HepG2 (cell line): Measurements from ENCODE around the gene ENTPD2. TPM values are rescaled to one million over a fixed set of nuclear protein-coding genes. Genes with fewer than 3 reads are reported as not detected.

ENCODE experiments used
- ARID2 ChIP-seq: sonication (generic); formaldehyde crosslinking; IDR thresholded peaks from 2 replicates; pipeline ENCODE4 v1.8.1; 2022; ENCODE audit warnings: mild to moderate bottlenecking, missing genetic modification reagents, borderline replicate concordance
- HIVEP1 ChIP-seq: sonication (generic); formaldehyde crosslinking; IDR thresholded peaks from 2 replicates; pipeline ENCODE4 v1.4.0; 2020; ENCODE audit warnings: mild to moderate bottlenecking, missing genetic modification reagents
- IRF1 ChIP-seq: sonication (generic); formaldehyde crosslinking; IDR thresholded peaks from 2 replicates; pipeline ENCODE4 v1.4.0; 2020; ENCODE audit warnings: low read depth, mild to moderate bottlenecking, missing genetic modification reagents
- NFYC ChIP-seq: IDR thresholded peaks from 2 replicates; pipeline ENCODE4 v1.6.1; 2016; ENCODE audit warnings: missing genetic modification reagents, missing compliant biosample characterization
- PAWR ChIP-seq: sonication (generic); formaldehyde crosslinking; IDR thresholded peaks from 2 replicates; pipeline ENCODE4 v1.4.0; 2020; ENCODE audit warnings: missing genetic modification reagents, mild to moderate bottlenecking, borderline replicate concordance
- TAF1 ChIP-seq: sonication (generic); formaldehyde crosslinking; IDR thresholded peaks from 2 replicates; pipeline ENCODE4 v1.4.0; 2020; ENCODE audit warnings: missing genetic modification reagents
- ZBTB39 ChIP-seq: sonication (generic); formaldehyde crosslinking; IDR thresholded peaks from 2 replicates; pipeline ENCODE4 v1.5.0; 2020; ENCODE audit warnings: missing genetic modification reagents
- ZSCAN30 ChIP-seq: sonication (generic); formaldehyde crosslinking; IDR thresholded peaks from 2 replicates; pipeline ENCODE4 v1.5.0; 2020; ENCODE audit warnings: mild to moderate bottlenecking, missing genetic modification reagents
- ZSCAN5A ChIP-seq: sonication (generic); formaldehyde crosslinking; IDR thresholded peaks from 2 replicates; pipeline ENCODE4 v1.8.0; 2022; ENCODE audit warnings: mild to moderate bottlenecking, missing genetic modification reagents, borderline replicate concordance
- polyA plus RNA-seq, 8 experiments: library from polyadenylated mRNA; depleted of rRNA in 3 of 8; stranded (reverse) in 7 of 8; unstranded in 1 of 8; fragments of >200 nt; fragmentation: Illumina TruSeq in 4 of 8; extraction: Trizol in 4 of 8; gene quantifications; 2 replicates each; pipeline versions ENCODE4 v1.2.1 to v1.2.3, GENCODE V29; 2011 to 2016; ENCODE audit warnings: low read depth in 4 of 8, missing spikeins in 1 of 8, mixed read lengths in 1 of 8; ENCODE audit not compliant: insufficient read depth in 1 of 8
- total RNA-seq, 5 experiments: library from RNA; depleted of rRNA; stranded (reverse); fragments of >200 nt; fragmentation: Illumina TruSeq; extraction: Trizol; gene quantifications; 2 replicates each; pipeline ENCODE4 v1.2.3, GENCODE V29; 2016; ENCODE audit warnings: low read depth in 1 of 5
- TF ChIP-seq, protein P1 (sequence below): sonication (generic); formaldehyde crosslinking; IDR thresholded peaks from 2 replicates; pipeline ENCODE4 v1.8.0; 2022; ENCODE audit warnings: mild to moderate bottlenecking, missing genetic modification reagents, moderate library complexity
- TF ChIP-seq, protein P2 (sequence below): IDR thresholded peaks from 2 replicates; pipeline ENCODE4 v1.6.1; 2016; ENCODE audit warnings: missing compliant biosample characterization, missing genetic modification reagents, borderline replicate concordance
- TF ChIP-seq, protein P3 (sequence below): sonication (generic); formaldehyde crosslinking; IDR thresholded peaks from 2 replicates; pipeline ENCODE4; 2020; ENCODE audit warnings: missing genetic modification reagents, mild to moderate bottlenecking, borderline replicate concordance
- TF ChIP-seq, protein P4 (sequence below): IDR thresholded peaks from 2 replicates; pipeline ENCODE4 v1.6.1; 2016

The ENTPD2 gene
- total and polyA plus RNA-seq, 2 of the 13 experiments (the other 11 are each of a cell fraction or from before 2014, with no cell fraction given), result 0.95 to 3.2 TPM

GRCh38 chr9:137046088-137046787 lies 7.6 kb downstream of the ENTPD2 start, which contains the start of gene NPDC1 (continued):
- TF ChIP-seq, protein P1, sequence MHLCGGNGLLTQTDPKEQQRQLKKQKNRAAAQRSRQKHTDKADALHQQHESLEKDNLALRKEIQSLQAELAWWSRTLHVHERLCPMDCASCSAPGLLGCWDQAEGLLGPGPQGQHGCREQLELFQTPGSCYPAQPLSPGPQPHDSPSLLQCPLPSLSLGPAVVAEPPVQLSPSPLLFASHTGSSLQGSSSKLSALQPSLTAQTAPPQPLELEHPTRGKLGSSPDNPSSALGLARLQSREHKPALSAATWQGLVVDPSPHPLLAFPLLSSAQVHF (CRISPR knock-in tag), result peak; percentile 69; the same call in 1 of the 2 replicates
- TF ChIP-seq NFYC (CRISPR knock-in tag), result 0 out of 2 replicates have a peak, but pooled peaks have one; percentile 20
- 0 out of 2 replicates have a peak, but pooled peaks have one; percentile 59 for TF ChIP-seq ZBTB39 (CRISPR knock-in tag)
- peak; percentile 35 for TF ChIP-seq HIVEP1 (CRISPR knock-in tag)
- no peak for TF ChIP-seq PAWR (CRISPR knock-in tag)
- TF ChIP-seq, protein P2, sequence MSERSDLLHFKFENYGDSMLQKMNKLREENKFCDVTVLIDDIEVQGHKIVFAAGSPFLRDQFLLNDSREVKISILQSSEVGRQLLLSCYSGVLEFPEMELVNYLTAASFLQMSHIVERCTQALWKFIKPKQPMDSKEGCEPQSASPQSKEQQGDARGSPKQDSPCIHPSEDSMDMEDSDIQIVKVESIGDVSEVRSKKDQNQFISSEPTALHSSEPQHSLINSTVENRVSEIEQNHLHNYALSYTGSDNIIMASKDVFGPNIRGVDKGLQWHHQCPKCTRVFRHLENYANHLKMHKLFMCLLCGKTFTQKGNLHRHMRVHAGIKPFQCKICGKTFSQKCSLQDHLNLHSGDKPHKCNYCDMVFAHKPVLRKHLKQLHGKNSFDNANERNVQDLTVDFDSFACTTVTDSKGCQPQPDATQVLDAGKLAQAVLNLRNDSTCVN (CRISPR knock-in tag), result 0 out of 2 replicates have a peak, but pooled peaks have one; percentile 68
- TF ChIP-seq, protein P3, sequence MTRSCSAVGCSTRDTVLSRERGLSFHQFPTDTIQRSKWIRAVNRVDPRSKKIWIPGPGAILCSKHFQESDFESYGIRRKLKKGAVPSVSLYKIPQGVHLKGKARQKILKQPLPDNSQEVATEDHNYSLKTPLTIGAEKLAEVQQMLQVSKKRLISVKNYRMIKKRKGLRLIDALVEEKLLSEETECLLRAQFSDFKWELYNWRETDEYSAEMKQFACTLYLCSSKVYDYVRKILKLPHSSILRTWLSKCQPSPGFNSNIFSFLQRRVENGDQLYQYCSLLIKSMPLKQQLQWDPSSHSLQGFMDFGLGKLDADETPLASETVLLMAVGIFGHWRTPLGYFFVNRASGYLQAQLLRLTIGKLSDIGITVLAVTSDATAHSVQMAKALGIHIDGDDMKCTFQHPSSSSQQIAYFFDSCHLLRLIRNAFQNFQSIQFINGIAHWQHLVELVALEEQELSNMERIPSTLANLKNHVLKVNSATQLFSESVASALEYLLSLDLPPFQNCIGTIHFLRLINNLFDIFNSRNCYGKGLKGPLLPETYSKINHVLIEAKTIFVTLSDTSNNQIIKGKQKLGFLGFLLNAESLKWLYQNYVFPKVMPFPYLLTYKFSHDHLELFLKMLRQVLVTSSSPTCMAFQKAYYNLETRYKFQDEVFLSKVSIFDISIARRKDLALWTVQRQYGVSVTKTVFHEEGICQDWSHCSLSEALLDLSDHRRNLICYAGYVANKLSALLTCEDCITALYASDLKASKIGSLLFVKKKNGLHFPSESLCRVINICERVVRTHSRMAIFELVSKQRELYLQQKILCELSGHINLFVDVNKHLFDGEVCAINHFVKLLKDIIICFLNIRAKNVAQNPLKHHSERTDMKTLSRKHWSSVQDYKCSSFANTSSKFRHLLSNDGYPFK (CRISPR knock-in tag), result peak; percentile 38; the same call in 1 of the 2 replicates
- TF ChIP-seq, protein P4, sequence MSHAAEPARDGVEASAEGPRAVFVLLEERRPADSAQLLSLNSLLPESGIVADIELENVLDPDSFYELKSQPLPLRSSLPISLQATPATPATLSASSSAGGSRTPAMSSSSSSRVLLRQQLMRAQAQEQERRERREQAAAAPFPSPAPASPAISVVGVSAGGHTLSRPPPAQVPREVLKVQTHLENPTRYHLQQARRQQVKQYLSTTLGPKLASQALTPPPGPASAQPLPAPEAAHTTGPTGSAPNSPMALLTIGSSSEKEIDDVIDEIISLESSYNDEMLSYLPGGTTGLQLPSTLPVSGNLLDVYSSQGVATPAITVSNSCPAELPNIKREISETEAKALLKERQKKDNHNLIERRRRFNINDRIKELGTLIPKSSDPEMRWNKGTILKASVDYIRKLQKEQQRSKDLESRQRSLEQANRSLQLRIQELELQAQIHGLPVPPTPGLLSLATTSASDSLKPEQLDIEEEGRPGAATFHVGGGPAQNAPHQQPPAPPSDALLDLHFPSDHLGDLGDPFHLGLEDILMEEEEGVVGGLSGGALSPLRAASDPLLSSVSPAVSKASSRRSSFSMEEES (CRISPR knock-in tag), result peak; percentile 55; the same call in 1 of the 2 replicates
- no peak for TF ChIP-seq IRF1 (CRISPR knock-in tag)
- TF ChIP-seq TAF1 (CRISPR knock-in tag), result 0 out of 2 replicates have a peak, but pooled peaks have one; percentile 17
- TF ChIP-seq ARID2, result peak; percentile 73; the same call in 1 of the 2 replicates
- peak; percentile 85; the same call in 1 of the 2 replicates for TF ChIP-seq ZSCAN30 (CRISPR knock-in tag)
- TF ChIP-seq ZSCAN5A, result peak; percentile 74; the same call in 1 of the 2 replicates
